ENCODE data around the gene NEIL1.

The NEIL1 gene

DNA sequence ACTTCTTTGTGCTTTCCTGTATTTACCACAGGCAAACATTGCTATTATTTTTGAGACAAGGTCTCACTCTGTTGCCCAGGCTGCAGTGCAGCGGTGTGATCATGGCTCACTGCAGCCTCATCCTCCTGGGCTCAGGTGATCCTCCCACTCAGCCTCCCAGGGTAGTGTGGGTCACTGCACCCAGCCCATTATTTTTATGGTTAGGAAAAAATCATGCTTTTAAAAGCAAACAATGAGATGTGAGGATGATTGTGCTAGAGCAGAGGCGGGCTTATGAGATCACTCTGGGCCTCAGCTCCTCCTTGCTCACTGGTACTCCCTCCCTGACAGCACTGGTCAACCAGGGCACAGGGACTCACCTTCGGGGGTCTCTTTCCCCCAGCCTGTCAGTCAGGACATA is 19.3 kb downstream of the NEIL1 start:
- Histone ChIP-seq H3K36me3 (ENCODE audit: control insufficient read depth, low read length) (peaks cover 33% of the 10 kb centered on the region), H3K27me3 (ENCODE audit: control insufficient read depth, low read length) (no peaks in the 10 kb centered on the region), H3K9me2 (replicated peaks; ENCODE audit: control insufficient read depth, low read length) (no peaks in the 10 kb centered on the region), H3F3A (ENCODE audit: control insufficient read depth, insufficient read depth) (peaks cover 22% of the 10 kb centered on the region), H3K4me2 (ENCODE audit: low read length) (no peak overlapping the region), H3K9me3 (ENCODE audit: control insufficient read depth, insufficient read depth, low read length) (no peaks in the 10 kb centered on the region), H3K4me1 (ENCODE audit: control insufficient read depth, low read length) (peaks cover 33% of the 10 kb centered on the region), H3K4me3 (ENCODE audit: low read length) (no peak overlapping the region), H3K27ac (ENCODE audit: low read depth, low read length) (no peak overlapping the region), H3K79me2 (ENCODE audit: control insufficient read depth, low read length) (peaks cover 16% of the 10 kb centered on the region), H4K20me1 (ENCODE audit: control insufficient read depth, insufficient read depth, low read depth, low read length) (no peaks in the 10 kb centered on the region; the same call in 1 of the 2 replicates)
- no peak for TF ChIP-seq EZH2phosphoT487 (IDR thresholded peaks at IDR 0.05; ENCODE audit: borderline replicate concordance, low read length)
- TF ChIP-seq, protein P1, sequence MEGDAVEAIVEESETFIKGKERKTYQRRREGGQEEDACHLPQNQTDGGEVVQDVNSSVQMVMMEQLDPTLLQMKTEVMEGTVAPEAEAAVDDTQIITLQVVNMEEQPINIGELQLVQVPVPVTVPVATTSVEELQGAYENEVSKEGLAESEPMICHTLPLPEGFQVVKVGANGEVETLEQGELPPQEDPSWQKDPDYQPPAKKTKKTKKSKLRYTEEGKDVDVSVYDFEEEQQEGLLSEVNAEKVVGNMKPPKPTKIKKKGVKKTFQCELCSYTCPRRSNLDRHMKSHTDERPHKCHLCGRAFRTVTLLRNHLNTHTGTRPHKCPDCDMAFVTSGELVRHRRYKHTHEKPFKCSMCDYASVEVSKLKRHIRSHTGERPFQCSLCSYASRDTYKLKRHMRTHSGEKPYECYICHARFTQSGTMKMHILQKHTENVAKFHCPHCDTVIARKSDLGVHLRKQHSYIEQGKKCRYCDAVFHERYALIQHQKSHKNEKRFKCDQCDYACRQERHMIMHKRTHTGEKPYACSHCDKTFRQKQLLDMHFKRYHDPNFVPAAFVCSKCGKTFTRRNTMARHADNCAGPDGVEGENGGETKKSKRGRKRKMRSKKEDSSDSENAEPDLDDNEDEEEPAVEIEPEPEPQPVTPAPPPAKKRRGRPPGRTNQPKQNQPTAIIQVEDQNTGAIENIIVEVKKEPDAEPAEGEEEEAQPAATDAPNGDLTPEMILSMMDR (IDR thresholded peaks at IDR 0.05; ENCODE audit: low read depth, low read length, poor library complexity, severe bottlenecking): no peak

DNA sequence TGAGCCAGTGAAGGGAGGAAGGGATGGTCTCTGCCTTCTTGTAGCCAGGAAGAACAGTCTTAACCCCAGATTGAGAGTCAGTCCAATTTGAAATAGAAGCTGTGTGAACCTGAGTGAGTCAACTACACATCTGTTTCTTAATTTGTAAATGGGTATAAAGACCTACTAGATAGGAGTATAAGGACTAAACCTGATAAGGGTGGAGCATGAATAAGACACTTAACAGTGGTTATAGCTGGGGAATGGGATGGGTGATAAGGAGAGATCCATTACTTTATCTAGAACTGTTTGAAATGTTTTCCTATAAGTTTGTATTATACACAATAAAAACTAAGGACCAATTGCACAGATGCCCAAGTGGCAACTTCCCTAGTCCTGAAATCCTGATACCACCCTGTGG is 20.2 kb downstream of the NEIL1 start:
- Histone ChIP-seq H3K27ac (ENCODE audit: low read depth, low read length) (0 out of 2 replicates have a peak overlapping the region, but pooled peaks have one; percentile 4), H3K36me3 (ENCODE audit: control insufficient read depth, low read length) (peaks cover 42% of the 10 kb centered on the region), H3K9me2 (replicated peaks; ENCODE audit: control insufficient read depth, low read length) (no peaks in the 10 kb centered on the region), H3K4me1 (ENCODE audit: control insufficient read depth, low read length) (peaks cover 33% of the 10 kb centered on the region), H4K20me1 (ENCODE audit: control insufficient read depth, insufficient read depth, low read depth, low read length) (no peaks in the 10 kb centered on the region; the same call in 1 of the 2 replicates), H3K4me2 (ENCODE audit: low read length) (peak overlapping the region; percentile 68), H3K27me3 (ENCODE audit: control insufficient read depth, low read length) (no peaks in the 10 kb centered on the region), H3K9me3 (ENCODE audit: control insufficient read depth, insufficient read depth, low read length) (no peaks in the 10 kb centered on the region), H3F3A (ENCODE audit: control insufficient read depth, insufficient read depth) (peaks cover 22% of the 10 kb centered on the region), H3K79me2 (ENCODE audit: control insufficient read depth, low read length) (peaks cover 20% of the 10 kb centered on the region), H3K4me3 (ENCODE audit: low read length) (peak overlapping the region; percentile 73)
- TF ChIP-seq, protein P1 (IDR thresholded peaks at IDR 0.05; ENCODE audit: low read depth, low read length, poor library complexity, severe bottlenecking): no peak
- no peak for TF ChIP-seq EZH2phosphoT487 (IDR thresholded peaks at IDR 0.05; ENCODE audit: borderline replicate concordance, low read length)

DNA sequence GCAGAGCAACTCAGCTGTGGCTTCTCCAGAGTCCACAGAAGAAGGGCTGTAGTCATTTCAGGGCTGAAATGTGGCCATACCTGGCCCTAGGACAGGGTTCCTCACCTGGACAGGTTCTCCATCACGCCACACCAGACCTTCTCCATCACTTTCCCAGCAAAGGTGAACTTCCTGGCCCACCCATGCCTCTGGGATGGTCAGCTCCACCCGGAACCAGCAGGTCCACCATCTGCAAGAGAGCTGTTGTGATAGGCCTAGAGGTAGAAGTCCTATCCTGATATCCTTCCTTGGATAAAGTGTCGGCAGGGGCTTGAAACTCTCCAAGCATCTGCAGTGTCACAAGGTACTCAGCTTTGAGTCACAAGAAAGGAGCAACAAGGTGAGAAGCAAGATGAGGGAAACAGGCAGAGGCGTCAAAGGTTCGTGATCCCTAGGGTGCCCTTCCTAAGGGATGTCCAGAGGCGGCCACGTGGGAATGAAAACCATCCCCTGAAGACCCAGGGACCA is 20.6 kb downstream of the NEIL1 start:
- TF ChIP-seq, protein P1 (IDR thresholded peaks at IDR 0.05; ENCODE audit: low read depth, low read length, poor library complexity, severe bottlenecking): no peak
- no peak for TF ChIP-seq EZH2phosphoT487 (IDR thresholded peaks at IDR 0.05; ENCODE audit: borderline replicate concordance, low read length)
- H3K36me3 ChIP-seq (ENCODE audit: control insufficient read depth, low read length): peaks cover 46% of the 10 kb centered on the region
- peaks cover 22% of the 10 kb centered on the region for H3F3A ChIP-seq (ENCODE audit: control insufficient read depth, insufficient read depth)
- H3K9me2 ChIP-seq (replicated peaks; ENCODE audit: control insufficient read depth, low read length): no peaks in the 10 kb centered on the region
- H4K20me1 ChIP-seq (ENCODE audit: control insufficient read depth, insufficient read depth, low read depth, low read length): no peaks in the 10 kb centered on the region; the same call in 1 of the 2 replicates
- H3K27ac ChIP-seq (ENCODE audit: low read depth, low read length): peak overlapping the region; percentile 4; the same call in 1 of the 2 replicates
- peaks cover 32% of the 10 kb centered on the region for H3K4me1 ChIP-seq (ENCODE audit: control insufficient read depth, low read length)
- peak overlapping the region; percentile 68 for H3K4me2 ChIP-seq (ENCODE audit: low read length)
- H3K79me2 ChIP-seq (ENCODE audit: control insufficient read depth, low read length): peaks cover 20% of the 10 kb centered on the region
- no peaks in the 10 kb centered on the region for H3K9me3 ChIP-seq (ENCODE audit: control insufficient read depth, insufficient read depth, low read length)
- no peaks in the 10 kb centered on the region for H3K27me3 ChIP-seq (ENCODE audit: control insufficient read depth, low read length)
- H3K4me3 ChIP-seq (ENCODE audit: low read length): peak overlapping the region; percentile 73

Measured in DOHH2 (cell line).